Measurements from ENCODE around the gene RTL9. TPM values are rescaled to one million over a fixed set of nuclear protein-coding genes. Genes with fewer than 3 reads are reported as not detected.

Gene RTL9
- total RNA-seq, 1 experiment from 2014 or later: 0.29 TPM

- Histone ChIP-seq H3K4me2 (ENCODE audit: low read length) (no peak overlapping the region), H3K9me3 (ENCODE audit: low read length) (no peaks in the 10 kb centered on the region), H3K4me1 (ENCODE audit: insufficient read depth, low read length) (peaks cover 61% of the 10 kb centered on the region), H4K20me1 (ENCODE audit: low read length) (no peaks in the 10 kb centered on the region), H3K9me2 (replicated peaks; ENCODE audit: low read length) (no peaks in the 10 kb centered on the region), H3K27ac (ENCODE audit: low read length) (no peak overlapping the region), H3F3A (ENCODE audit: low read length, unreplicated experiment) (no peaks in the 10 kb centered on the region), H3K4me3 (ENCODE audit: low read length) (no peak overlapping the region), H3K36me3 (ENCODE audit: low read depth, low read length) (no peaks in the 10 kb centered on the region), H2AFZ (ENCODE audit: low read length) (no peak overlapping the region), H3K9ac (ENCODE audit: low read length) (no peak overlapping the region), H3K79me2 (ENCODE audit: low read length) (no peaks in the 10 kb centered on the region), H3K27me3 (ENCODE audit: low read length) (no peaks in the 10 kb centered on the region)
- CTCF ChIA-PET: no interaction called here
- DNase-seq: no peak
- no TSS peak for BruUV-seq (replicated peaks)
- no peak for ATAC-seq
- POLR2A ChIA-PET (ENCODE audit: unreplicated experiment): no interaction called here
- intact Hi-C loops (cut with micrococcal nuclease): no loop called here
- no peak for TF ChIP-seq EZH2 (IDR thresholded peaks at IDR 0.05; ENCODE audit: low read length, unreplicated experiment)
- no peak for TF ChIP-seq CTCF (conservative IDR thresholded peaks at IDR 0.05; ENCODE audit: low read depth, low read length)
- no peak for TF ChIP-seq EZH2phosphoT487 (IDR thresholded peaks at IDR 0.05; ENCODE audit: borderline replicate concordance, low read length)
Measured at GRCh38 chrX:110399966-110400365, 41.3 kb downstream of the RTL9 start.

- peaks cover 53% of the 10 kb centered on the region for H3K4me1 ChIP-seq (ENCODE audit: insufficient read depth, low read length)
- no TSS peak for BruUV-seq (replicated peaks)
- TF ChIP-seq CTCF (conservative IDR thresholded peaks at IDR 0.05; ENCODE audit: low read depth, low read length) (0 out of 2 replicates have a peak, but pooled peaks have one; percentile 22), EZH2 (IDR thresholded peaks at IDR 0.05; ENCODE audit: low read length, unreplicated experiment) (no peak)
- H3K9ac ChIP-seq (ENCODE audit: low read length): no peak overlapping the region
- H3F3A ChIP-seq (ENCODE audit: low read length, unreplicated experiment): no peaks in the 10 kb centered on the region
- no peaks in the 10 kb centered on the region for H3K79me2 ChIP-seq (ENCODE audit: low read length)
- H3K4me2 ChIP-seq (ENCODE audit: low read length): no peak overlapping the region
- no peaks in the 10 kb centered on the region for H3K9me2 ChIP-seq (replicated peaks; ENCODE audit: low read length)
- no peaks in the 10 kb centered on the region for H3K9me3 ChIP-seq (ENCODE audit: low read length)
- no peaks in the 10 kb centered on the region for H3K36me3 ChIP-seq (ENCODE audit: low read depth, low read length)
- no peak for DNase-seq
- peak overlapping the region; percentile 94; the same call in 1 of the 2 replicates for H3K27ac ChIP-seq (ENCODE audit: low read length)
- no peak overlapping the region for H2AFZ ChIP-seq (ENCODE audit: low read length)
- no peaks in the 10 kb centered on the region for H3K27me3 ChIP-seq (ENCODE audit: low read length)
- CTCF ChIA-PET: no interaction called here
- intact Hi-C loops (cut with micrococcal nuclease): no loop called here
- POLR2A ChIA-PET (ENCODE audit: unreplicated experiment): no interaction called here
- H4K20me1 ChIP-seq (ENCODE audit: low read length): no peaks in the 10 kb centered on the region
- ATAC-seq: peak; percentile 37; the same call in 1 of the 2 replicates
- no peak overlapping the region for H3K4me3 ChIP-seq (ENCODE audit: low read length)
Measured at GRCh38 chrX:110401135-110401534, 42.5 kb downstream of the RTL9 start.

GRCh38 chrX:110402091-110402849, 43.6 kb downstream of the RTL9 start:
- peak overlapping the region; percentile 93 for H2AFZ ChIP-seq (ENCODE audit: low read length)
- POLR2A ChIA-PET (ENCODE audit: unreplicated experiment): no interaction called here
- no peaks in the 10 kb centered on the region for H3K36me3 ChIP-seq (ENCODE audit: low read depth, low read length)
- no peaks in the 10 kb centered on the region for H3K27me3 ChIP-seq (ENCODE audit: low read length)
- H4K20me1 ChIP-seq (ENCODE audit: low read length): no peaks in the 10 kb centered on the region
- intact Hi-C loops (cut with micrococcal nuclease): no loop called here
- H3K9me2 ChIP-seq (replicated peaks; ENCODE audit: low read length): no peaks in the 10 kb centered on the region
- H3K4me1 ChIP-seq (ENCODE audit: insufficient read depth, low read length): peaks cover 41% of the 10 kb centered on the region
- H3K9me3 ChIP-seq (ENCODE audit: low read length): no peaks in the 10 kb centered on the region
- peak overlapping the region; percentile 94 for H3K27ac ChIP-seq (ENCODE audit: low read length)
- CTCF ChIA-PET: no interaction called here
- H3K79me2 ChIP-seq (ENCODE audit: low read length): no peaks in the 10 kb centered on the region
- TF ChIP-seq EZH2phosphoT487 (IDR thresholded peaks at IDR 0.05; ENCODE audit: borderline replicate concordance, low read length) (no peak), CTCF (conservative IDR thresholded peaks at IDR 0.05; ENCODE audit: low read depth, low read length) (no peak), EZH2 (IDR thresholded peaks at IDR 0.05; ENCODE audit: low read length, unreplicated experiment) (no peak)
- peak; percentile 83 for ATAC-seq
- DNase-seq: peak; percentile 83
- no peaks in the 10 kb centered on the region for H3F3A ChIP-seq (ENCODE audit: low read length, unreplicated experiment)
- peak overlapping the region; percentile 34 for H3K9ac ChIP-seq (ENCODE audit: low read length)
- H3K4me2 ChIP-seq (ENCODE audit: low read length): peak overlapping the region; percentile 81
- no TSS peak for BruUV-seq (replicated peaks)
- H3K4me3 ChIP-seq (ENCODE audit: low read length): peak overlapping the region; percentile 36

Data from PC-3 (cell line).